Measurements from ENCODE around the gene JAG2.

The JAG2 gene

DNA sequence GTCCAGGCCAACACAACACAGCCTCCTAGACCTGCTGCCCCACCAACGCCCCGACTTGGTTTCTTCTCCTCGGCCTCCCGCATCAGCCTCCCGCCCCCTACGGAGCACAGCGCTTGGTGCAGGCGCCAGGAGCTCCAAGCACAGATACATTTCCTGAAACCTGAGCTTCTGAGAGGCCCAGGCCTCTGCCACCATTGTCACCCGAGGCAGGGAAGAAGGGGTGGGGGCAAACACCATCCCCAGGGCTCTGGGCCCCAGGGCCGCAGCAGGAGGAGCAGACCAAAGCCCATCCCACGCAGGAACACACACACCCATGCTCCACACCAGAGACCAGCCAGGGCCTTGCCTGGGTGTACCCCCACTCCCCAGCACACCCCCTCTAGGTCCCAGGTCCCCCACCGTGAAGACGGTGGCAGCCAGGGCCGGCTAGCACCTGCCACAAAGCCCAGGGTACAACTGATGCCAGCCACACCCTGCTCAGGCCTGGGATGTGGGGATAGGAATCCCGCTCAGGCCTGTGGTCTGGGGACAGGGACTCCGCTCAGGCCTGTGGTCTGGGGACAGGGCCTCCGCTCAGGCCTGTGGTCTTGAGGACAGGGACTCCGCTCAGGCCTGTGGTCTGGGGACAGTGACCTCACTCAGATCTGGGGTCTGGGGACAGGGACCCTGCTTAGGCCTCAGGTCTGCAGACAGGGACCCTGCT lies 5.4 kb downstream of the JAG2 start:
- DNase-seq, result no peak

- DNase-seq, result no peak
Observed at GRCh38 chr14:105162669-105162979, 6.0 kb downstream of the JAG2 start.

GRCh38 chr14:105161964-105162668 lies 6.5 kb downstream of the JAG2 start:
- DNase-seq, result no peak

DNA sequence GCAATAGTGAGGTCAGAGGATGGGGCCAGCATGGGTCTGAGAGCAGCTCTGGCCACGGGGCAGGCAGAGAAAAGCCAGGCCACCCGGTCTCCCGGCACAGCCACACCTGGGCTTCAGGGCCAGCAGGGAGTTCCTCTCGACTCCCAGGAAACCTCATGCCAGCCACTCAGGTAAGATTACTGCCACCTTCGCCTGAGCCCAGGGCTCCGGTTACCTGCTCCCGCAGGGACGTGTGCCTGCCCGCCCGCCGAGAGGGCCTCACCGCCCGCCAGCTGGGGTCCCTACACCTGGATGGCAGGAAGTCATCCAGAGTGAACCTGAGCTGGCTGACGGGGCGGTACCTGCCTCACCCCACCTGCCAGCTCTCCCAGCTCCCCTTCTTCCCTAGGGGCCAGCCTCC lies 7.3 kb downstream of the JAG2 start:
- no peak for DNase-seq

DNA sequence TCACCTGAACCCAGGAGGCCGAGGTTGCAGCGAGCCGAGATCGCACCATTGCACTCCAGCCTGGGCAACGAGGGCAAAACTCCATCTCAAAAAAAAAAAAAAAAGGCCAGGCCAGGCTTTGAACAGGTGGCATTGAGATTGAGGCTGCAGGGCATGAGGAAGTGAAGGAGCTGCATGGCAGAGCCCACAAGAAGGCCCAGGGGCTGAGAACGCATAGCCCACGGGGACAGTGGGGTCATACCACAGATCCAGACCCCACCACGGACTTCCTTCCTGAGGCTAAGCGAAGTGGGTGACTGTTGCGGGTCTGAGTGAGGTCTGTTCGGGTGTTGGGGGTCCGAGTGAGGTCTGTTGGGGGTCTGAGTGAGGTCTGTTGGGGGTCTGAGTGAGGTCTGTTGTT lies 7.8 kb downstream of the JAG2 start:
- no peak for DNase-seq

DNA sequence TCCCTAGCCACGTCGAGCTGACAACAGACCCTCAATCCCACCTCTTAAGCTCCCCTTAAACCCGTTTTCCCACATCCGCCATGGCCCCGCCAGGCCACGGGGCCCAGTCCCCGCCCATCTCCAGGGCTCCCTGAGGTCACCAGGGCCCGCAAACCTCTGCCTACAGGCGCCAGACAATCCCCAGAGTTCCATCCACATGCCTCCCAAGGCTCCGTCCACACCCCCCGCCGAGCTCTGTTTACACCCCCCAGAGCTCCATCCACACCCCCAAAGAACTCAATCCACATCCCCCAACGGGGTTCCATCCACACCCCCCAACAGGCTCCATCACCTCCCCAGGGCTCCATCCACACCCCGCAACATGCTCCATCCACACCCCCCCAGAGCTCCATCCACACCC lies 9.2 kb downstream of the JAG2 start:
- no peak for DNase-seq

GRCh38 chr14:105158794-105159193 lies 9.8 kb downstream of the JAG2 start:
- DNase-seq, result no peak

DNA sequence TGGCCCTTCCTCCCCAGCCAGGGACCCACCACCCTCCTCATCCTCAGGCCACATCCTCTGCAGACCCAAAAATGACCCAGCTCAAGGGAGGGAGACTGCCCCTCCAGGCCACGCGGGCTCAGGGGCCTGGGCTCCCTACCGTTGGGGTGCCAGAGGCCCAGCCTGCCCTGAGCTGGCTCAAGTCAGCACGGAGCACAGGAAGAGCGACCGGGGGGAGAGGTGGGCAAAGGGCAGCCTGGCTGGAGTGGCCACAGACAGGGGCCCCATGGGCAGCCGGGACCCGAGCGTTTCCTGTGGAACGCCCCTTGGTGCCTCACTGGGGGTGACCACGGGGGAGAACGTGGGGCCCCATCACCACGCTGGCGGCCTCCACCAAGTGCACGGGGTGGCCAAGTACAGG lies 10.7 kb downstream of the JAG2 start:
- DNase-seq, result no peak

DNA sequence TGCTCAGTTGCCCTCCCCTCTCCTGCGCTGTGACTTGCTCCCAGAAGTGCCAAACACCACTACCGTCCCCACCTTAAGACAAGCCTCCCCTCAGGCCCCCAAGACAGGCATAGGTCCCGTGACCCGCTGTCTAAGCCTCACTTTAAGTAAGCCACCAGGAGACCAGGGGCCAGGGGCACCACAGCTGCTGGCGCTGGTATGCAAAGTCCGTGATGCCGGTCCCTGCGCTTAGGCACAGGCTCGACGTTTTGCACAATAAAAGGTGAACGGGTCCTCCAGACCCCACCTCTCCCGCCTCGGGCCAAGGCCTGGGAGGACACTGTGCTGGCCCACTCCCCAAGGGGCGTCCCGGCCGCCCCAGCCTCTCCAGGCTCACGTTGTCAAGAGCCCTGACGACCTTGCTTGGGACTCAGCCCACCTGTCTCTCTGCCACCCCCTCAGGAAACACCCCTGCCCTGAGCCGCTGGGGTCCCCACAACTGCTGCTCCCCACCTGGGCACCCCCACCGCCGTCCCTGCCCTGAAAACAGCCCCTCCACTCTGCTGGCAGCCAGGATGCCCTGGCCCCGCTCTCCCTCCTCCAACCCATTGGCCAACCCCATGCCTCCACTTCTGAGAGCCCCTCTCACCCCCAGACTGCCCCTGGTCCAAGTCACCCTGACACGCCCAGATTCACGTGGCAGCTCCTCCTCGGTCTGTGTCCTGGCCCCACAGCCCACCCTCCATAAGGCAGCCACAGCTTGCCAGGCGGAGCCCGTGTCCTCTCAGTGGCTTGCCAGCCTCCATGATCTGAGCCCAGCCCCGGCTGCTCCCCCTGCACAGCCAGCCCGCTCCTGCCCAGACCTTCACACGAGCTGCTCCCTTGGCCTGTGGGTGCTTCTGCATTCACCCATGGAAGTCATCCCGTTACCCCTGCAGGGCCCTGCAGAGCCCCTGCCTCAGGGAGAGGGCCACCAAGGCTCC lies 11.9 kb downstream of the JAG2 start:
- DNase-seq, result no peak

DNA sequence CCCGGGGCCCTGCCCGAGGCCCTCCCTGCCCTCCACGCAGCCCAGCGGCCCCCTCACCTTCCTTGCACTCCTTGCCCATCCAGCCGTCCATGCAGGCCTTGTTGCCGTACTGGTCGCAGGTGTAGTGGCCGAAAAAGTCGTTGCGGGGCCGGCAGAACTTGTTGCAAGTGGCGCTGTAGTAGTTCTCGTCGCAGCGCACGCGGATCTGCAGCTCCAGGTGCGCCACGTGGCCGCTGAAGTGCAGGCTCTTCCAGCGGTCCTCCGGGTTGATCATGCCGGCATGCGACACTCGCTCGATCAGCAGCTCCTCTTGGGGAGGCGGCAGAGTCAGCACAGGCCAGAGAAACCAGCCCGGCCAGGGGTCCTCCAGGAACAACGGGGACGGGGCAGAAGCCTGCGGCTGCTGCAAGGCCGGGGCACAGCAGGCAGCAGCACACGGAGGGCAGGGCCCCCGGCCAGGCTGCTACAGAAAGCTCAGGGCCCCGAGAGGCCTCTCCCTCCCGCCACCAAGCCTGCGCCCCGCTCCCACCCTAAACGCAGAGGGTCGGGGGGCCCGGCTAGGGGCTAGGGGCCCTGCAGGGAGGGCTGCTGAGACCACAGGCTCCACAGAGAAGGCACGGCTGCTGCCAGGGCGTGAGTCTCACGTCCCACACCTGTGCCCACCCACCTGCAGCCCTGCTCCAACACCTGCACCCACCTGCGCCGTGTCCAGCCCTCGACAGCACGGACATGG lies 12.7 kb downstream of the JAG2 start:
- DNase-seq, result no peak

- no peak for DNase-seq
Observed at GRCh38 chr14:105155071-105155651, 13.4 kb downstream of the JAG2 start.

GRCh38 chr14:105154476-105154871 lies 14.1 kb downstream of the JAG2 start:
- DNase-seq, result no peak

DNA sequence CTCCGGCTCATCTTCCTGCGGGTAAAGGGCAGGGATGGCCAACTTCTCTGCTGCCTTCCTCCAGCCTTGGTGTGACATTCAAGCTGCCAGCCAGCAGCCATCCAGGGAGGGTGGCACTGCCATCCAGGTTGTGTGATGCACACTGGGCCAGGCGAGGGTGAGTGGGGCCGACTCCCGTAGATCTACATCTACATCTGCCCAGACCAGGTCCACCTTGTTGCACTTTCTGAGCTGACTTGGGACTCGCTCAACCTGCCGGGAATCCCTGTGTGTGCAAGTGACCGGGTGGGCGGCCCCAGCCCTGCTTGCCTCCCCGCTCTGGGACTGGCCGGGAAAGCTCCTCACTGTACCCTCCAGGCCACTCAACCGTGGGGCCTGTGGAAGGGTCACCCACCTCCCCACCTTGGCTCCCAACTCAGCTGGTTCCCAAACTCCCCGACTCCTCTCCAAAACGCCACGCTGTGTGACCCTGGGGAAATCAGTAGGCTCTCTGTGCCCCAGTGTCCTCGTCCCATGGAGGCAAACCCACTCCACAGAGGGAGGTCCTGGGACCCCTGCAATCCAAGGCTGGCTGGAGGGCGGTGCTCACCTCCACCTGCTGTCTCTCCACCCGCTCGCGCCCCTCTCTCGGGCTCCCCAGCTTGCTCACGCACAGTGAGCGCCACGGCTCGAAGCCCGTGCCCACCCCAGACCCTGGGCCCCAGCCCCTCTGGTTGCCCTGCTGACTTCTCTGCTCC lies 14.7 kb downstream of the JAG2 start:
- DNase-seq, result no peak

DNA sequence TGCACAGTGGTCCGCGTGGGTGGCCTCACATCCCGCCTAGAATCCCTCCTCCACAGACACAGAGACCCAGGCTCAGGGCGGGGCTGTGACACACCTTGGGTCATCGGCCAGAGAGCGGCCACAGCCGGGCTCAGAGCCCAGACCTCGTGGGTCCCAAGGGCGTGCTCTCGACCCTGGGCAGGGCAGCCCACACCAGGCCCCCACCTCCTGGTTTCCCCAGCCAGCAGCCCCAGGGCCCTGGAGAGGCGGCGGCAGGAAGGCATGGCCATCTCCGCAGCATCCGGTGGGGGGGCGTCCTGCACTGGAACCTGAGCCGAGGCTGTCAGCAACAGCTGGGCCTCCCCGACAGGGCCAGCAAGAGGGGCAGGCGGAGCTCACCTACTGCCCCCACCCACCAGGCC lies 15.2 kb downstream of the JAG2 start:
- no peak for DNase-seq

- no peak for DNase-seq
Observed at GRCh38 chr14:105152794-105153241, 15.8 kb downstream of the JAG2 start.

GRCh38 chr14:105151838-105152793 lies 16.5 kb downstream of the JAG2 start:
- DNase-seq, result no peak

DNA sequence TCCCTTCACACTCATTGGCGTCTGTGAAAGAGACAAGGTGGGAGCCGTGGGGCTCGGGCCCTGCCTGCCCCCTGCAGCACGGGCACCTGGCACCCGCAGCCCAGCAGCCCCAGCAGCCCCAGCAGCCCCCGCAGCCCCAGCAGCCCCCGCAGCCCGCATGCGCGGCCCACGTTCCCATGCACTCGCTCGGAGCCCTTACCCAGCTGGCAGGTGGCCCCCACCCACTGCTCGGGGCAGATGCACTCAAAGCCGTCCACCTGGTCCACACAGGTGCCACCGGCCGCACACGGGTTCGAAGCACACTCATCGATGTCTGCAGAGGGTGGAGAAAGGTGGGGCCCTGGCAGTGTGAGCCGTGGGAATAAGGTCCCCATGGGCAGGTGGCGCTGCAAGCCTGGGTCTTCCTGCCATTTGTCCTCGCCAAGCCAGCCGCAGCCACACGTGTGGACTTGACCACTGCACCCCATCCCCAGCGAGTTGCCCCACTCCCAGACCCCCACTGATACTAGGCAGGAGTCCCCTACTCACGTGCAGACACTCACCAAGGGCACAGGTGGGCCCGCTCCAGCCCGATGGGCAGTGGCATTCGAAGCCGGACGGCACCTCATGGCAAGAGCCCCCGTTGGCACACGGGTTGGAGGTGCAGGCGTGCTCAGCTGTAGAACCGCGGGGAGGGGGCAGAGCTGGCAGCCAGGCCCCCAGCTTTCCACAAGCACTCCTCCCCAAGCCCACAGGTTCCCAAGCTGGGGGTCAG lies 17.3 kb downstream of the JAG2 start:
- no peak for DNase-seq

GRCh38 chr14:105150368-105151083 lies 18.1 kb downstream of the JAG2 start:
- DNase-seq, result no peak

DNA sequence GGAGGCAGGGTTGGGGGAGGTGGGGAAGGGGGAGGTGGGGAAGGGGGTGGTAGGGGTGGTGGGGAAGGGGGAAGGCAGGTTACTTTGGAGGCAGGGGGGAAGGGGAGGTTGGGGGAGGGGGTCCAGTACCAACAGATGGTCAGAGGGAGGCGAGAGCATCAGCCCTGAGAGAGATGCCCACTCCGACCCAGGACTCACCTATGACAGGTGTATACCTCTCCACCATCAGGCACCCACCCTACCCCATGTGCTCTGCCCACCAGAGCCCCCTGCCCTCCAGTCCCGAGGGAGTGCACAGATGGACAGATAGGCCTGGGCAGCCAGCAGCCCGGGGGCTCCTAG lies 18.6 kb downstream of the JAG2 start:
- no peak for DNase-seq

Measured in suppressor macrophage treated with lipopolysaccharide for 4 hours (primary cell).